Measurements from ENCODE around the gene MEP1A.

DNA sequence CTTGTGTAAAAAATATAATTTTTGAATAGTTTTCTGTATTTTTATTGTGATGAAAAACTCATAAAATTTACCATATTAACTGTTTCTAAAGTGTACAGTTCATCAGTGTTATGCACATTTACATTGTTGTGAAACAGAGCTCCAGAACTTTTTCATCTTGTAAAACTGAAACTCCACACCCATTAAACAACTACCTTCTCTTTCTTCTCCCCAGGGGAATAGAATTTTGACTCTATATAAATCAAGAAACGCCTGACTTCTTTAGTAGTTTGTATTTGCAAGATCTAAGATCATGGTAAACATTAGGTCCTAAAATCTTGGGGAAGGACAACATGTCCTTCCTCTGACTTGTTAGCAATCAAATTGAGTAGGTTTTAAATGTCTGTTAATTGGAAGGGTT is 37.3 kb upstream of the MEP1A start:
- TF ChIP-seq TEAD2 (tag; IDR thresholded peaks at IDR 0.05), result no peak
- no peak for TF ChIP-seq HDGF (IDR thresholded peaks at IDR 0.05)
- no peak for TF ChIP-seq YY1 (IDR thresholded peaks at IDR 0.05; ENCODE audit: borderline replicate concordance in 1 of 3, control insufficient read depth in 1 of 3, extremely low read depth in 1 of 3, insufficient read depth in 3 of 3, insufficient read length in 1 of 3, insufficient replicate concordance in 2 of 3, low read depth in 1 of 3, low read length in 2 of 3)
- no peak for TF ChIP-seq KAT7 (CRISPR knock-in tag; IDR thresholded peaks at IDR 0.05; ENCODE audit: borderline replicate concordance)
- TF ChIP-seq, protein P1, sequence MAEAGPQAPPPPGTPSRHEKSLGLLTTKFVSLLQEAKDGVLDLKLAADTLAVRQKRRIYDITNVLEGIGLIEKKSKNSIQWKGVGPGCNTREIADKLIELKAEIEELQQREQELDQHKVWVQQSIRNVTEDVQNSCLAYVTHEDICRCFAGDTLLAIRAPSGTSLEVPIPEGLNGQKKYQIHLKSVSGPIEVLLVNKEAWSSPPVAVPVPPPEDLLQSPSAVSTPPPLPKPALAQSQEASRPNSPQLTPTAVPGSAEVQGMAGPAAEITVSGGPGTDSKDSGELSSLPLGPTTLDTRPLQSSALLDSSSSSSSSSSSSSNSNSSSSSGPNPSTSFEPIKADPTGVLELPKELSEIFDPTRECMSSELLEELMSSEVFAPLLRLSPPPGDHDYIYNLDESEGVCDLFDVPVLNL (CRISPR knock-in tag; IDR thresholded peaks at IDR 0.05; ENCODE audit: low read depth), result no peak
- TF ChIP-seq, protein P2, sequence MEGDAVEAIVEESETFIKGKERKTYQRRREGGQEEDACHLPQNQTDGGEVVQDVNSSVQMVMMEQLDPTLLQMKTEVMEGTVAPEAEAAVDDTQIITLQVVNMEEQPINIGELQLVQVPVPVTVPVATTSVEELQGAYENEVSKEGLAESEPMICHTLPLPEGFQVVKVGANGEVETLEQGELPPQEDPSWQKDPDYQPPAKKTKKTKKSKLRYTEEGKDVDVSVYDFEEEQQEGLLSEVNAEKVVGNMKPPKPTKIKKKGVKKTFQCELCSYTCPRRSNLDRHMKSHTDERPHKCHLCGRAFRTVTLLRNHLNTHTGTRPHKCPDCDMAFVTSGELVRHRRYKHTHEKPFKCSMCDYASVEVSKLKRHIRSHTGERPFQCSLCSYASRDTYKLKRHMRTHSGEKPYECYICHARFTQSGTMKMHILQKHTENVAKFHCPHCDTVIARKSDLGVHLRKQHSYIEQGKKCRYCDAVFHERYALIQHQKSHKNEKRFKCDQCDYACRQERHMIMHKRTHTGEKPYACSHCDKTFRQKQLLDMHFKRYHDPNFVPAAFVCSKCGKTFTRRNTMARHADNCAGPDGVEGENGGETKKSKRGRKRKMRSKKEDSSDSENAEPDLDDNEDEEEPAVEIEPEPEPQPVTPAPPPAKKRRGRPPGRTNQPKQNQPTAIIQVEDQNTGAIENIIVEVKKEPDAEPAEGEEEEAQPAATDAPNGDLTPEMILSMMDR (IDR thresholded peaks at IDR 0.05 in 2 of 3, conservative IDR thresholded peaks at IDR 0.05 in 1 of 3; ENCODE audit: insufficient read depth in 2 of 3, low read depth in 1 of 3, low read length in 3 of 3), result no peak

Measured in K562 (cell line).